Colonic mucosa (tissue), 4 donors: ENCODE data around the gene SH3PXD2A. TPM values are rescaled to one million over a fixed set of nuclear protein-coding genes. Genes with fewer than 3 reads are reported as not detected.
A peak's percentile ranks its signal among the peaks of the same experiment; 100 is the strongest.

Experiments used
- DNase-seq: peaks from one replicate; pipeline ENCODE4 v3.0.0-alpha.2; 2020
- H3K27ac ChIP-seq: fragments of 200-600 bp; one replicate; pipeline ENCODE4 v1.8.0; 2021
- H3K27me3 ChIP-seq: fragments of 200-600 bp; one replicate; pipeline ENCODE4 v1.8.0; 2021
- H3K36me3 ChIP-seq: fragments of 200-600 bp; one replicate; pipeline ENCODE4 v1.8.0; 2021
- H3K4me1 ChIP-seq: fragments of 200-600 bp; one replicate; pipeline ENCODE4 v1.8.0; 2021; ENCODE audit warnings: mild to moderate bottlenecking
- H3K4me3 ChIP-seq: fragments of 200-600 bp; one replicate; pipeline ENCODE4 v1.8.0; 2021
- H3K9ac ChIP-seq, 2 donors: one replicate each; pipeline ENCODE4 v1.7.0; 2013; ENCODE audit warnings: control low read depth in 2 of 2, low read depth in 2 of 2, low read length in 2 of 2
- H3K9me3 ChIP-seq: fragments of 200-600 bp; one replicate; pipeline ENCODE4 v1.8.0; 2021
- CTCF ChIP-seq: fragments of 200-600 bp; IDR thresholded peaks from one replicate; pipeline ENCODE4 v1.8.0; 2022; ENCODE audit warnings: antibody characterized with exemption, mild to moderate bottlenecking
- intact Hi-C: fragments of 100-400 bp; cut with DNase I; formaldehyde crosslinking; loops from one replicate; pipeline ENCODE4 v1.14.1; 2022
- total RNA-seq, 2 donors: library from RNA; stranded (reverse); fragmentation: NEBNext Ultra II Directional in 1 of 2; extraction: Animal tissue kit (Norgen Biotek cat#: 25700) in 1 of 2; gene quantifications; one replicate each; pipeline ENCODE4 v1.2.1, GENCODE V29; 2021
- donor health status: healthy.
- donor health status: DM: no; HTN: no; CAD: no.
- donor health status: DM: no; HTN: no; CAD: no.

Gene SH3PXD2A
- total RNA-seq, 2 donors from 2014 or later, result 37.5 to 40.8 TPM

DNA sequence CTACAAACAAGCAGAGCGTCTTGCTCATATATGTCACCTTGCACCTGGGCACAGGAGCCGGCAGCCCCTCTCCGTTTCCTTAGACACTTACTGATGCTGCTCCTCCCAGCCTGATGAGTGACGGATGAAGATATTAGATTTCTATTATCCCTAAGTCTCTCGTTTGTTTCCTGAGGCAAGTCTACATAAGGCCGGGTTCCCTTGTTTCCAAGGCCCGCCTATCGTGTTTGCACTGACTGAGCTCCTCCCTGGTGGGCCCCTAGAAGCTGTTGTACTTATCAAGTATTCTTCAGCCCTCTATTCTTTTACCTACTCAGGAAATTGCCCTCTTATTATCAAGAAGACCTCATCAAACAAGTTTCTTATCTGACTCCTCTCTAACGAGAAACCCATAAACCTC is 18.5 kb downstream of the SH3PXD2A start:
- H3K4me1 ChIP-seq, result peaks cover 37% of the 10 kb centered on the region
- no peaks in the 10 kb centered on the region for H3K9me3 ChIP-seq
- no peak for DNase-seq
- intact Hi-C loops, result no loop called here
- TF ChIP-seq CTCF, result no peak
- H3K27ac ChIP-seq, result peak overlapping the region; percentile 81
- no peaks in the 10 kb centered on the region for H3K36me3 ChIP-seq
- H3K9ac ChIP-seq, result peak overlapping the region in 1 of 2 donors; percentile 79
- no peaks in the 10 kb centered on the region for H3K27me3 ChIP-seq
- H3K4me3 ChIP-seq, result no peak overlapping the region

DNA sequence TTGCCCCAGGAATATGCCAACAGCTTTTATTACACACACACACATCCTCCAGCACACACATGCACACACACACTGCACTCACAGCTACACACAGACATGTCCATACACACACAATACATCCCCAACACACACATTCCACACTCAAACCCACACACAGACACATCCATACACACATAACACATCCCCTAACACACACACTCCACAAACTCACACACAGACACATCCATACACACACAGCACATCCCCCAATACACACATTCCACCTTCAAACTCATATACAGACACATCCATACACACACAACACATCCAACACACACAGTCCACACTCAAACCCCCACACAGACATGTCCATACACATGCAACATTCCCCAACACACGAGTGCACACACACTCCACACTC is 19.1 kb downstream of the SH3PXD2A start:
- intact Hi-C loops, result no loop called here
- peaks cover 37% of the 10 kb centered on the region for H3K4me1 ChIP-seq
- peak overlapping the region in 1 of 2 donors; percentile 79 for H3K9ac ChIP-seq
- no peaks in the 10 kb centered on the region for H3K27me3 ChIP-seq
- H3K27ac ChIP-seq, result peak overlapping the region; percentile 81
- H3K9me3 ChIP-seq, result no peaks in the 10 kb centered on the region
- no peak for TF ChIP-seq CTCF
- DNase-seq, result no peak
- H3K4me3 ChIP-seq, result no peak overlapping the region
- no peaks in the 10 kb centered on the region for H3K36me3 ChIP-seq

DNA sequence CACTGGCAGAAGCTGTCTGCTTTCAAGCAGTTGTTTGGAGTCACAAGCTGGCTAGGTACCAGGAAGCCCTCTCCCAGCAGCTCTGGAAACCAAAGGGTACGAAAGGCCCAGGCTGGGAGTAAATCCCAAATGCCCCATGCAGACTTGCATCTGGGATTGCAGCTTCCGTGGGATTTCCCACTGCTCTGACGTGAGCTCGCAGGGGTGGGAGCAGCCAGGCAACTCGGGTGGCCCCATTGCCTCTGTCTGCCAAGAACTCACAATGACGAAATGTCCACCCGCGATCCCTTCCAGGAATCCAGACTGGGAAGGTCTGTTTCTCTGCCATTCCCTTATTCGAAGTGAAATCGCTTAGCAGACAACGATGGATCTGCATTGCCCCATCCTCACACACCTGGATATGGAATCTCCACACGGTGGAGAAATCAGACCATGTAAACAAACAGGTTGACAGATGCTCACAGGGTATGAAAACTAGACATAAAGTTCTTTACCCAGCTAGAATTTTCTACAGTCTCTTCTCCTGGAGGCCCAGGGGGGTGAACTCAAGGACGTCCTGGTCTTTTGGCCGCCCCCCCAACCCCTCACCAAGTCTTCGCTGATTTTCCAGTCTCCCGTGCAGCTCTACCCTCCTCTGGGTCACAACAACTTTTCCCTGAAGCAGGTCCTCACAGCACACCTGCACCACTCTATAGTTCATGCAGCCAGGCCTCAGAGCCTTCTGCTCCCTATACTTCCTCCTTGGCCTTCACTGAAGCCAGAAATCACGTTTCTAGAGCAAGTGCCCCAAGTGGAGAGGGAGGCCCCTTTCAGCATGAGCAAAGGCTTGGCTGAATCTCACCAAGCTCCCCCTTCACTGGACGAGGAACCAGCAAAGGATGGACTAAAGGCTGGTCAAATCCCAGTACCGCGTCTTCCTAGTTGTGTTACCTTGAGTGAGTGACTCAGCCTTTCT is 20.0 kb downstream of the SH3PXD2A start:
- Histone ChIP-seq H3K36me3 (no peaks in the 10 kb centered on the region), H3K27me3 (no peaks in the 10 kb centered on the region), H3K9me3 (no peaks in the 10 kb centered on the region), H3K27ac (peak overlapping the region; percentile 81), H3K9ac (peak overlapping the region in 1 of 2 donors; percentile 79), H3K4me1 (peaks cover 33% of the 10 kb centered on the region), H3K4me3 (no peak overlapping the region)
- intact Hi-C loops, result no loop called here
- DNase-seq, result peak; percentile 60
- no peak for TF ChIP-seq CTCF

DNA sequence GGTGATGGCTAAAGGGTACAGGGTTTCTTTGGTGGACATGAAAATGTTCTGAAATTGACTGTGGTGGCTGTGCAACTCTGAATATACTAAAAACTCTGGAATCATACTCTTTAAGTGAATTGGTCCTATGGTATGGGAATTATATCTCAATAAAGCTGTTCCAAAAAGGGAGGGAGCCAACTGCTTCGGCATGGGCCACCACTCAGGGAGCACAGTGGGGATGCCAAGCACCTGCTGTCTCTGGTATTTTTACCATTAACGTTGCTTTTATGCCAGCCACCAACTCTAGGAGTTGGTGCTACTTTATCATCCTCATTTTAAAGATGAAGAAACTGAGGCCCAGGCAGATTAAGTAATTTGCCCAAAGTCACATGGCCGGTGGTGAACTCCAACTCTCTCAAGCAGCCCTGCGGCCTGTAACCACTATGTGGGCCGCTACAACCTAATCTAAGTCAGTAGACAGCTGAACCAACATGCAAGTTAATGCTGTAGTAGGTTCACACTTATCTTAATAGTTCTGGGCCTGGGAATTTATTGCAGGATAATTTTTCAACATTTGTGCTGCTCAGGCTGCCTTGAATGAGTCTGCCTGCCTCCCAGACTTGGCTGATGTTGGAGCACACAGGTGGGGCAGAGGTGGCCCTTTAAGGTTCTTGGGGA is 20.8 kb downstream of the SH3PXD2A start:
- DNase-seq, result no peak
- peak overlapping the region in 1 of 2 donors; percentile 79 for H3K9ac ChIP-seq
- intact Hi-C loops, result no loop called here
- no peaks in the 10 kb centered on the region for H3K36me3 ChIP-seq
- H3K9me3 ChIP-seq, result no peaks in the 10 kb centered on the region
- H3K27ac ChIP-seq, result peak overlapping the region; percentile 81
- no peak for TF ChIP-seq CTCF
- H3K27me3 ChIP-seq, result no peaks in the 10 kb centered on the region
- no peak overlapping the region for H3K4me3 ChIP-seq
- peaks cover 31% of the 10 kb centered on the region for H3K4me1 ChIP-seq

DNA sequence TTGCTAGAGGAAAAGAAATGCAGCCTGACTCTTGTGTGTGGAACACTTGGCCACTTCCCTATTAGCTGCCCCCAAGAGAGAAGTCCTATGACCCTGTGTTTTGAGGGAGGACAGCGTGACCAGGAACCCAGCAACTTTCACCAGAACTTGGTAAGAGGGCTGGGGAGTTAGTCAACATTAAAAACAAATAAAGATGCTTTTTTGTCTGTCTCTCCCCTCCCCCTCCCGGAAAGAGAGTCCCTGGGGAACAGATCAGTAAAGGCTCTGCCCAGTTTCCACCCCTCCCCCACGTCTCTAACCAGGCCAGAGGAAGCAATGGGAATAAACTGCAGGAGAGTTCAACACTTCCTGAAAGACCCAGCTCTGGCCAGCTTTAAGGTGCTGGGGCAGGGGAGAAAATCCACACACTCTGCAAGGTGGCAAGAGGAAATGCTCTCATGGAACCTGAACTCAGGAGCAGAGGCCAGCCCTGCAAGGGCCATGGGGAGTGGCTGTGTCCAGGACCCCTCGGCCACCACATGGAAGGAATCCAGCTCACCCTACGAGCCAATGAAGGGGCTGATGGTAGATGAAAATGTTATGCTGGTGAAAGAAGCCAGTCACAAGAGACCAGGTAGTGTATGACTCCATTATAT is 21.5 kb downstream of the SH3PXD2A start:
- Histone ChIP-seq H3K27ac (peak overlapping the region; percentile 81), H3K9ac (peak overlapping the region in 1 of 2 donors; percentile 79), H3K4me3 (no peak overlapping the region), H3K9me3 (no peaks in the 10 kb centered on the region), H3K36me3 (no peaks in the 10 kb centered on the region), H3K4me1 (peaks cover 31% of the 10 kb centered on the region), H3K27me3 (no peaks in the 10 kb centered on the region)
- no peak for TF ChIP-seq CTCF
- DNase-seq, result peak; percentile 93
- intact Hi-C loops, result no loop called here
